Ascending aorta (tissue), 2 donors: ENCODE data around the gene BEX4. TPM values are rescaled to one million over a fixed set of nuclear protein-coding genes. Genes with fewer than 3 reads are reported as not detected.
"Not testable (repeated sequence)": the region's sequence is repeated elsewhere in the genome, so short reads cannot be mapped to it uniquely, and the experiment has no call there.

Experiments
- DNase-seq, 2 donors: peaks; one replicate each; pipeline ENCODE4 v3.0.0-alpha.2; 2019; ENCODE audit warnings: low spot score in 2 of 2
- H3K27ac ChIP-seq, 2 donors: fragments of 200-600 bp; sonication (generic); one replicate each; pipeline ENCODE4 v1.5.1; 2016 to 2017; ENCODE audit warnings: mild to moderate bottlenecking in 1 of 2
- H3K27me3 ChIP-seq: fragments of 200-600 bp; sonication (generic); one replicate; pipeline ENCODE4 v1.5.1; 2017
- H3K36me3 ChIP-seq, 2 donors: fragments of 200-600 bp; sonication (generic); one replicate each; pipeline ENCODE4 v1.5.1; 2016
- H3K4me1 ChIP-seq, 2 donors: fragments of 200-600 bp; sonication (generic); one replicate each; pipeline ENCODE4 v1.5.1; 2016 to 2017; ENCODE audit warnings: mild to moderate bottlenecking in 1 of 2
- H3K4me3 ChIP-seq, 2 donors: fragments of 200-600 bp; sonication (generic); one replicate each; pipeline ENCODE4 v1.5.1; 2016 to 2017; ENCODE audit warnings: mild to moderate bottlenecking in 1 of 2
- H3K9me3 ChIP-seq, 2 donors: fragments of 200-600 bp; sonication (generic); one replicate each; pipeline ENCODE4 v1.5.1; 2016
- CTCF ChIP-seq, 3 experiments: fragments of 200-600 bp in 2 of 3; fragments of 450-650 bp in 1 of 3; sonication (generic) in 2 of 3; IDR thresholded peaks; one replicate each; pipeline ENCODE4 v1.5.1; 2016 to 2019; ENCODE audit warnings: antibody characterized with exemption in 3 of 3, mild to moderate bottlenecking in 1 of 3, moderate library complexity in 1 of 3
- intact Hi-C: fragments of 100-400 bp; cut with DNase I; formaldehyde crosslinking; loops from one replicate; pipeline ENCODE4 v1.15.1; 2023
- total RNA-seq: library from RNA; depleted of rRNA; stranded (reverse); fragments of >200 nt; gene quantifications from one replicate; pipeline ENCODE4 v1.1.0, GENCODE V29; 2016

The BEX4 gene
- 11.0 TPM for total RNA-seq

- TF ChIP-seq CTCF (IDR thresholded peaks at IDR 0.05) = no peak
- Histone ChIP-seq H3K9me3 (no peaks in the 10 kb centered on the region), H3K4me1 (no peaks in the 10 kb centered on the region), H3K4me3 (peak within 1 kb of the TSS; percentile 70 to 75), H3K36me3 (no peaks in the 10 kb centered on the region), H3K27ac (peak within 1 kb of the TSS; percentile 76 to 85), H3K27me3 (no peaks in the 10 kb centered on the region)
- intact Hi-C loops = loop anchor here (1.0 to 10.0 kb wide), 3 partner anchors 40 to 140 kb away; partner anchors contain the start of genes TCEAL8 and TCEAL9
- DNase-seq = peak; percentile 33 to 89
Observed at GRCh38 chrX:103214870-103215424, at the start of gene BEX4. TSS of gene BEX4 (plus strand) at chrX:103215108. CDS start at chrX:103216154, 1,046 bp downstream.

GRCh38 chrX:103170216-103170615 lies 44.7 kb upstream of the BEX4 start:
- H3K27me3 ChIP-seq = no peaks in the 10 kb centered on the region
- intact Hi-C loops = no loop called here
- H3K36me3 ChIP-seq = no peaks in the 10 kb centered on the region
- no peak overlapping the region for H3K4me3 ChIP-seq
- H3K4me1 ChIP-seq = no peaks in the 10 kb centered on the region
- no peaks in the 10 kb centered on the region for H3K9me3 ChIP-seq
- H3K27ac ChIP-seq = no peak overlapping the region
- no peak for TF ChIP-seq CTCF (IDR thresholded peaks at IDR 0.05)
- no peak for DNase-seq

- Histone ChIP-seq H3K27me3 (peaks cover 5% of the 10 kb centered on the region), H3K9me3 (no peaks in the 10 kb centered on the region), H3K27ac (no peak overlapping the region), H3K4me1 (no peaks in the 10 kb centered on the region), H3K4me3 (no peak overlapping the region), H3K36me3 (no peaks in the 10 kb centered on the region)
- intact Hi-C loops = no loop called here
- TF ChIP-seq CTCF (IDR thresholded peaks at IDR 0.05) = no peak
- no peak for DNase-seq
Observed at GRCh38 chrX:103171353-103171752, 43.6 kb upstream of the BEX4 start.

- H3K9me3 ChIP-seq, H3K27ac ChIP-seq, H3K4me1 ChIP-seq, intact Hi-C loops, H3K4me3 ChIP-seq, H3K36me3 ChIP-seq, H3K27me3 ChIP-seq, DNase-seq: not testable (repeated sequence)
Observed at GRCh38 chrX:103175256-103175655, 39.7 kb upstream of the BEX4 start.

GRCh38 chrX:103175944-103176753 lies 38.8 kb upstream of the BEX4 start:
- Histone ChIP-seq H3K4me3 (no peak overlapping the region), H3K27ac (no peak overlapping the region), H3K27me3 (peaks cover 5% of the 10 kb centered on the region), H3K36me3 (no peaks in the 10 kb centered on the region), H3K9me3 (no peaks in the 10 kb centered on the region), H3K4me1 (no peaks in the 10 kb centered on the region)
- TF ChIP-seq CTCF (IDR thresholded peaks at IDR 0.05) = peak; percentile 51 to 68 (median 63)
- DNase-seq = peak in 1 of 2 donors; percentile 78
- intact Hi-C loops = loop anchor here (2.0 kb wide), 1 partner anchor 225 kb away; no protein-coding TSS in a partner anchor

GRCh38 chrX:103177556-103177955 lies 37.4 kb upstream of the BEX4 start:
- intact Hi-C loops = loop anchor here (2.0 kb wide), 1 partner anchor 227 kb away; no protein-coding TSS in a partner anchor
- H3K36me3 ChIP-seq = no peaks in the 10 kb centered on the region

More at GRCh38 chrX:103177556-103177955, 37.4 kb upstream of the BEX4 start:
- Histone ChIP-seq H3K9me3 (no peaks in the 10 kb centered on the region), H3K4me1 (no peaks in the 10 kb centered on the region), H3K27ac (no peak overlapping the region), H3K4me3 (no peak overlapping the region), H3K27me3 (peaks cover 5% of the 10 kb centered on the region)
- TF ChIP-seq CTCF (IDR thresholded peaks at IDR 0.05) = no peak
- DNase-seq = no peak
